Liver (tissue), 10 donors: ENCODE data around the gene TPPP3. TPM values are rescaled to one million over a fixed set of nuclear protein-coding genes. Genes with fewer than 3 reads are reported as not detected.

Source experiments
- DNase-seq: peaks from one replicate; pipeline ENCODE4 v3.0.0-alpha.2; 2017; ENCODE audit warnings: low spot score
- H3K27ac ChIP-seq, 2 donors: one replicate each; pipeline ENCODE4 v1.7.0; 2013; ENCODE audit warnings: inconsistent platforms in 2 of 2, low read length in 2 of 2, control low read depth in 1 of 2, low read depth in 1 of 2, mild to moderate bottlenecking in 1 of 2
- H3K27me3 ChIP-seq, 4 donors: one replicate each; pipeline versions ENCODE4 v1.6.1 to v1.7.0; 2013; ENCODE audit warnings: low read length in 3 of 4, inconsistent platforms in 1 of 4, mild to moderate bottlenecking in 1 of 4, moderate library complexity in 1 of 4; ENCODE audit not compliant: control insufficient read depth in 4 of 4, insufficient read depth in 4 of 4
- H3K36me3 ChIP-seq, 4 donors: one replicate each; pipeline versions ENCODE4 v1.6.1 to v1.7.0; 2013; ENCODE audit warnings: low read length in 3 of 4, mild to moderate bottlenecking in 3 of 4, low read depth in 1 of 4, moderate library complexity in 1 of 4; ENCODE audit not compliant: control insufficient read depth in 4 of 4, insufficient read depth in 3 of 4
- H3K4me1 ChIP-seq, 4 donors: one replicate each; pipeline versions ENCODE4 v1.6.1 to v1.7.0; 2013; ENCODE audit warnings: low read length in 3 of 4, mild to moderate bottlenecking in 3 of 4, moderate library complexity in 1 of 4; ENCODE audit not compliant: control insufficient read depth in 4 of 4, insufficient read depth in 4 of 4
- H3K4me3 ChIP-seq, 3 donors: one replicate each; pipeline versions ENCODE4 v1.6.1 to v1.7.0; 2013; ENCODE audit warnings: low read length in 3 of 3, control low read depth in 1 of 3, low read depth in 1 of 3, mild to moderate bottlenecking in 1 of 3
- H3K9ac ChIP-seq, 2 donors: one replicate each; pipeline ENCODE4 v1.7.0; 2013; ENCODE audit warnings: low read length in 2 of 2, mild to moderate bottlenecking in 2 of 2, moderate library complexity in 2 of 2, control low read depth in 1 of 2, low read depth in 1 of 2
- H3K9me3 ChIP-seq, 4 donors: one replicate each; pipeline versions ENCODE4 v1.6.1 to v1.7.0; 2013; ENCODE audit warnings: low read length in 3 of 4; ENCODE audit not compliant: control insufficient read depth in 4 of 4
- GABPA ChIP-seq, 2 donors: IDR thresholded peaks in 1 of 2; conservative IDR thresholded peaks in 1 of 2; 2 replicates each; pipeline ENCODE4 v1.6.1; 2016; ENCODE audit warnings: antibody characterized with exemption in 2 of 2, mild to moderate bottlenecking in 1 of 2, moderate library complexity in 1 of 2
- JUND ChIP-seq, 2 donors: IDR thresholded peaks; 2 replicates each; pipeline ENCODE4 v1.6.1; 2016; ENCODE audit warnings: antibody characterized with exemption in 2 of 2
- WGBS: extraction: QIAGEN DNeasy Blood & Tissue Kit; methylation state at CpG from one replicate; pipeline ENCODE4 v1.1.7; 2013; 5-methylcytosine and 5-hydroxymethylcytosine counted together
- polyA plus RNA-seq, 2 donors: library from polyadenylated mRNA; stranded (reverse) in 1 of 2; unstranded in 1 of 2; fragments of 200-250 nt in 1 of 2; fragments of >200 nt in 1 of 2; fragmentation: Nextera tagmentation in 1 of 2; extraction: Ambion mirVana in 1 of 2; gene quantifications; one replicate each; pipeline versions ENCODE4 v1.2.1 to v1.2.3, GENCODE V29; 2013 to 2015
- small RNA-seq: library from RNA; depleted of rRNA; stranded (forward); fragments of <200 nt; gene quantifications from one replicate; pipeline ENCODE3, GENCODE V24; 2014
- total RNA-seq, 2 donors: library from RNA; depleted of rRNA; stranded (reverse); fragments of >200 nt; gene quantifications; one replicate each; pipeline ENCODE4 v1.2.3, GENCODE V29; 2014
- TF ChIP-seq, protein P1 (sequence below): IDR thresholded peaks from 2 replicates; pipeline ENCODE4 v1.6.1; 2016; ENCODE audit warnings: antibody characterized with exemption
- TF ChIP-seq, protein P2 (sequence below): IDR thresholded peaks from 2 replicates; pipeline ENCODE4 v1.6.1; 2016; ENCODE audit warnings: antibody characterized with exemption
- donor health status: healthy.
- donor health status: healthy.
- donor health status: healthy.
- donor health status: healthy.
- donor health status: healthy.

Gene TPPP3
- total and polyA plus RNA-seq, 4 donors, result 0.28 to 0.84 (median 0.55) TPM

DNA sequence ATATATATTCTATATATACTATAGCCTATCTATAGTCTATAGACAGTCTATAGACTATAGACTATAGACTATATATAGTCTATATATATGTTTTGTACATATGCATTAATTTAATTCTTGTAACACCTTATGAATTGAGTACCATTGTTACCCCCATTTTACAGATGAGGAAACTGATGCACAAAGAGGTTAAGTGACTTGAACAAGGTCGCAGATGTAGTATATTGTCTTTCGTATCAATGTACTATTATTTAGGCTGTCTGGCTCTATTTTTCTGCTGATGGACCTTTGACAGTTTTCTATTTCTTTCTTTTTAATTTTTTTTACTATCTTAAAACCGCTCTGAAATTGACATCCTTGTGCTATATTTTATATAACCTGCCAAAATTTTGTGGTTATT lies 52.0 kb downstream of the TPPP3 start:
- no peak for DNase-seq
- TF ChIP-seq, protein P1, sequence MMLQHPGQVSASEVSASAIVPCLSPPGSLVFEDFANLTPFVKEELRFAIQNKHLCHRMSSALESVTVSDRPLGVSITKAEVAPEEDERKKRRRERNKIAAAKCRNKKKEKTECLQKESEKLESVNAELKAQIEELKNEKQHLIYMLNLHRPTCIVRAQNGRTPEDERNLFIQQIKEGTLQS, result no peak
- TF ChIP-seq GABPA (IDR thresholded peaks at IDR 0.05 in 1 of 2, conservative IDR thresholded peaks at IDR 0.05 in 1 of 2) (no peak), JUND (IDR thresholded peaks at IDR 0.05) (no peak)
- TF ChIP-seq, protein P2, sequence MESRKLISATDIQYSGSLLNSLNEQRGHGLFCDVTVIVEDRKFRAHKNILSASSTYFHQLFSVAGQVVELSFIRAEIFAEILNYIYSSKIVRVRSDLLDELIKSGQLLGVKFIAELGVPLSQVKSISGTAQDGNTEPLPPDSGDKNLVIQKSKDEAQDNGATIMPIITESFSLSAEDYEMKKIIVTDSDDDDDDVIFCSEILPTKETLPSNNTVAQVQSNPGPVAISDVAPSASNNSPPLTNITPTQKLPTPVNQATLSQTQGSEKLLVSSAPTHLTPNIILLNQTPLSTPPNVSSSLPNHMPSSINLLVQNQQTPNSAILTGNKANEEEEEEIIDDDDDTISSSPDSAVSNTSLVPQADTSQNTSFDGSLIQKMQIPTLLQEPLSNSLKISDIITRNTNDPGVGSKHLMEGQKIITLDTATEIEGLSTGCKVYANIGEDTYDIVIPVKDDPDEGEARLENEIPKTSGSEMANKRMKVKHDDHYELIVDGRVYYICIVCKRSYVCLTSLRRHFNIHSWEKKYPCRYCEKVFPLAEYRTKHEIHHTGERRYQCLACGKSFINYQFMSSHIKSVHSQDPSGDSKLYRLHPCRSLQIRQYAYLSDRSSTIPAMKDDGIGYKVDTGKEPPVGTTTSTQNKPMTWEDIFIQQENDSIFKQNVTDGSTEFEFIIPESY, result no peak
- H3K4me1 ChIP-seq, result peaks cover 0 to 3% (median under 1%) of the 10 kb centered on the region in 4 donors
- WGBS, result 88% methylated on average over 3 of the region's 3 CpGs
- H3K9me3 ChIP-seq, result no peaks in the 10 kb centered on the region
- no peak overlapping the region for H3K27ac ChIP-seq
- H3K27me3 ChIP-seq, result no peaks in the 10 kb centered on the region
- H3K36me3 ChIP-seq, result no peaks in the 10 kb centered on the region
- H3K4me3 ChIP-seq, result no peak overlapping the region
- no peak overlapping the region for H3K9ac ChIP-seq

Small RNA genes within 50 kb of the gene (small RNA-seq; reads per million reads assigned to genes)
- gene RNU1-123P, result not detected

Other genes starting within 250 kb of the TPPP3 start
- 1 to 10 TPM; 1.2 to 2.3 TPM for gene B3GNT9, start 242.5 kb downstream of the TPPP3 start, total RNA-seq
- gene B3GNT9, start 242.5 kb downstream of the TPPP3 start, polyA plus RNA-seq, result 1 to 10 TPM in 1 of 2 donors, under 1 TPM in 1; 0.43 to 1.6 TPM
- 10 to 100 TPM in 1 of 2 donors, 1 to 10 TPM in 1; 5.7 to 10.5 TPM for gene TRADD, start 233.6 kb downstream of the TPPP3 start, total RNA-seq
- gene TRADD, start 233.6 kb downstream of the TPPP3 start, polyA plus RNA-seq, result 10 to 100 TPM in 1 of 2 donors, 1 to 10 TPM in 1; 9.7 to 10.8 TPM
- gene FBXL8, start 233.5 kb downstream of the TPPP3 start, total RNA-seq, result 1 to 10 TPM; 1.4 to 9.2 TPM
- gene FBXL8, start 233.5 kb downstream of the TPPP3 start, polyA plus RNA-seq, result 1 to 10 TPM; 6.1 to 6.2 TPM
- gene HSF4, start 228.8 kb downstream of the TPPP3 start, total RNA-seq, result 1 to 10 TPM in 1 of 2 donors, under 1 TPM in 1; 0.42 to 5.1 TPM
- gene HSF4, start 228.8 kb downstream of the TPPP3 start, polyA plus RNA-seq, result 1 to 10 TPM; 3.8 to 4.9 TPM
- gene NOL3, start 223.0 kb downstream of the TPPP3 start, total RNA-seq, result 1 to 10 TPM; 3.0 to 9.9 TPM
- 10 to 100 TPM; 11.4 to 18.0 TPM for gene NOL3, start 223.0 kb downstream of the TPPP3 start, polyA plus RNA-seq
- 1 to 10 TPM; 2.7 to 4.8 TPM for gene MATCAP1, start 209.5 kb downstream of the TPPP3 start, total RNA-seq
- 1 to 10 TPM; 1.5 to 3.8 TPM for gene MATCAP1, start 209.5 kb downstream of the TPPP3 start, polyA plus RNA-seq
- 1 to 10 TPM; 2.2 to 3.3 TPM for gene EXOC3L1, start 203.4 kb downstream of the TPPP3 start, total RNA-seq
- 1 to 10 TPM; 1.1 to 3.7 TPM for gene EXOC3L1, start 203.4 kb downstream of the TPPP3 start, polyA plus RNA-seq
- 100 to 1,000 TPM in 1 of 2 donors, 10 to 100 TPM in 1; 39.2 to 107 TPM for gene E2F4, start 201.3 kb downstream of the TPPP3 start, total RNA-seq
- 10 to 100 TPM; 18.1 to 20.7 TPM for gene E2F4, start 201.3 kb downstream of the TPPP3 start, polyA plus RNA-seq
- gene ELMO3, start 194.4 kb downstream of the TPPP3 start, total RNA-seq, result 1 to 10 TPM; 3.8 TPM
- gene ELMO3, start 194.4 kb downstream of the TPPP3 start, polyA plus RNA-seq, result 1 to 10 TPM; 1.7 to 2.5 TPM
- 10 to 100 TPM; 22.3 to 42.2 TPM for gene TMEM208, start 166.4 kb downstream of the TPPP3 start, total RNA-seq
- gene TMEM208, start 166.4 kb downstream of the TPPP3 start, polyA plus RNA-seq, result 100 to 1,000 TPM in 1 of 2 donors, 10 to 100 TPM in 1; 98.2 to 140 TPM
- 1 to 10 TPM; 5.4 to 6.4 TPM for gene FHOD1, start 146.0 kb downstream of the TPPP3 start, total RNA-seq
- 1 to 10 TPM; 2.2 to 2.9 TPM for gene FHOD1, start 146.0 kb downstream of the TPPP3 start, polyA plus RNA-seq
- under 1 TPM; 0.05 to 0.25 TPM for gene SLC9A5, start 144.5 kb downstream of the TPPP3 start, total RNA-seq
- under 1 TPM in 1 of 2 donors, not detected in 1; 0.09 TPM for gene SLC9A5, start 144.5 kb downstream of the TPPP3 start, polyA plus RNA-seq
- gene PLEKHG4, start 114.0 kb downstream of the TPPP3 start, total RNA-seq, result 1 to 10 TPM; 1.1 to 2.6 TPM
- under 1 TPM; 0.21 to 0.28 TPM for gene PLEKHG4, start 114.0 kb downstream of the TPPP3 start, polyA plus RNA-seq
- under 1 TPM in 1 of 2 donors, not detected in 1; 0.28 TPM for gene KCTD19, start 66.8 kb downstream of the TPPP3 start, total RNA-seq
- gene KCTD19, start 66.8 kb downstream of the TPPP3 start, polyA plus RNA-seq, result not detected
- under 1 TPM in 1 of 2 donors, not detected in 1; 0.08 TPM for gene LRRC36, start 66.7 kb downstream of the TPPP3 start, total RNA-seq
- not detected for gene LRRC36, start 66.7 kb downstream of the TPPP3 start, polyA plus RNA-seq
- 1 to 10 TPM in 1 of 2 donors, under 1 TPM in 1; 0.33 to 1.6 TPM for gene ZDHHC1, start 23.0 kb upstream of the TPPP3 start, total RNA-seq
- 1 to 10 TPM in 1 of 2 donors, under 1 TPM in 1; 0.53 to 1.6 TPM for gene ZDHHC1, start 23.0 kb upstream of the TPPP3 start, polyA plus RNA-seq
- gene HSD11B2, start 37.6 kb upstream of the TPPP3 start, total RNA-seq, result 1 to 10 TPM in 1 of 2 donors, under 1 TPM in 1; 0.51 to 6.7 TPM
- 1 to 10 TPM; 1.8 to 2.7 TPM for gene HSD11B2, start 37.6 kb upstream of the TPPP3 start, polyA plus RNA-seq
- 10 to 100 TPM; 73.2 to 80.2 TPM for gene ATP6V0D1, start 87.7 kb upstream of the TPPP3 start, total RNA-seq
- gene ATP6V0D1, start 87.7 kb upstream of the TPPP3 start, polyA plus RNA-seq, result 10 to 100 TPM; 47.6 to 59.9 TPM
- not detected for gene AGRP, start 90.0 kb upstream of the TPPP3 start, total RNA-seq
- under 1 TPM; 0.18 to 0.50 TPM for gene AGRP, start 90.0 kb upstream of the TPPP3 start, polyA plus RNA-seq
- 10 to 100 TPM; 16.8 to 25.2 TPM for gene RIPOR1, start 135.3 kb upstream of the TPPP3 start, total RNA-seq
- 10 to 100 TPM in 1 of 2 donors, 1 to 10 TPM in 1; 7.6 to 13.8 TPM for gene RIPOR1, start 135.3 kb upstream of the TPPP3 start, polyA plus RNA-seq
- 10 to 100 TPM; 16.1 to 35.3 TPM for gene CTCF, start 169.0 kb upstream of the TPPP3 start, total RNA-seq
- gene CTCF, start 169.0 kb upstream of the TPPP3 start, polyA plus RNA-seq, result 10 to 100 TPM; 10.1 to 14.9 TPM